ENCODE data around the gene CHML.

CHML gene

GRCh38 chr1:241592273-241592958 is 47.8 kb downstream of the CHML start:
- H3K9me3 ChIP-seq (ENCODE audit: severe bottlenecking): no peaks in the 10 kb centered on the region
- H3K27ac ChIP-seq: no peak overlapping the region
- no peaks in the 10 kb centered on the region for H3K27me3 ChIP-seq (ENCODE audit: insufficient read depth, low read depth, severe bottlenecking)
- TF ChIP-seq CTCF (IDR thresholded peaks at IDR 0.05; ENCODE audit: low read depth, low read length): no peak
- H3K36me3 ChIP-seq: no peaks in the 10 kb centered on the region
- no peak for DNase-seq
- H3K4me3 ChIP-seq (ENCODE audit: low read depth, low read length): no peak overlapping the region

- DNase-seq: no peak
- TF ChIP-seq CTCF (IDR thresholded peaks at IDR 0.05; ENCODE audit: low read depth, low read length): no peak
- no peaks in the 10 kb centered on the region for H3K9me3 ChIP-seq (ENCODE audit: severe bottlenecking)
- no peaks in the 10 kb centered on the region for H3K36me3 ChIP-seq
- no peak overlapping the region for H3K4me3 ChIP-seq (ENCODE audit: low read depth, low read length)
- no peaks in the 10 kb centered on the region for H3K27me3 ChIP-seq (ENCODE audit: insufficient read depth, low read depth, severe bottlenecking)
- H3K27ac ChIP-seq: no peak overlapping the region
Measured at GRCh38 chr1:241591736-241592135, 48.4 kb downstream of the CHML start.

GRCh38 chr1:241591317-241591716 is 48.9 kb downstream of the CHML start:
- no peak overlapping the region for H3K27ac ChIP-seq

GRCh38 chr1:241590719-241591118 is 49.5 kb downstream of the CHML start:
- H3K36me3 ChIP-seq: no peaks in the 10 kb centered on the region
- no peak for DNase-seq
- no peak for TF ChIP-seq CTCF (IDR thresholded peaks at IDR 0.05; ENCODE audit: low read depth, low read length)

More at GRCh38 chr1:241591317-241591716, 48.9 kb downstream of the CHML start:
- Histone ChIP-seq H3K4me3 (ENCODE audit: low read depth, low read length) (no peak overlapping the region), H3K27me3 (ENCODE audit: insufficient read depth, low read depth, severe bottlenecking) (no peaks in the 10 kb centered on the region), H3K9me3 (ENCODE audit: severe bottlenecking) (no peaks in the 10 kb centered on the region), H3K36me3 (no peaks in the 10 kb centered on the region)
- DNase-seq: no peak
- no peak for TF ChIP-seq CTCF (IDR thresholded peaks at IDR 0.05; ENCODE audit: low read depth, low read length)

More at GRCh38 chr1:241590719-241591118, 49.5 kb downstream of the CHML start:
- Histone ChIP-seq H3K27me3 (ENCODE audit: insufficient read depth, low read depth, severe bottlenecking) (no peaks in the 10 kb centered on the region), H3K4me3 (ENCODE audit: low read depth, low read length) (no peak overlapping the region), H3K9me3 (ENCODE audit: severe bottlenecking) (no peaks in the 10 kb centered on the region), H3K27ac (no peak overlapping the region)

Measured in WERI-Rb-1 (cell line).